Right lobe of liver (tissue), 6 donors: Measurements from ENCODE around the gene TIAM2. TPM values are rescaled to one million over a fixed set of nuclear protein-coding genes. Genes with fewer than 3 reads are reported as not detected.

Source experiments
- ATAC-seq, 4 donors: fragments of 200-7000 bp; cut with Tn5 transposase; one replicate each; pipeline ENCODE4 v1.9.1; 2020; ENCODE audit warnings: mild to moderate bottlenecking in 4 of 4, moderate library complexity in 4 of 4
- DNase-seq, 3 donors: peaks; one replicate each; pipeline ENCODE4 v3.0.0-alpha.2; 2020
- H3K27ac ChIP-seq, 3 donors: fragments of 200-600 bp; one replicate each; pipeline ENCODE4 v1.8.0; 2022
- H3K27me3 ChIP-seq, 2 donors: fragments of 200-600 bp; one replicate each; pipeline ENCODE4 v1.8.0; 2022
- H3K36me3 ChIP-seq, 4 donors: fragments of 200-600 bp; sonication (generic) in 1 of 4; one replicate each; pipeline versions ENCODE4 v1.5.1 to v1.8.0; 2017 to 2022; ENCODE audit warnings: control low read depth in 1 of 4
- H3K4me1 ChIP-seq, 4 donors: fragments of 200-600 bp; sonication (generic) in 1 of 4; one replicate each; pipeline versions ENCODE4 v1.5.1 to v1.8.0; 2017 to 2022; ENCODE audit warnings: control low read depth in 1 of 4
- H3K4me3 ChIP-seq, 3 donors: fragments of 200-600 bp; one replicate each; pipeline ENCODE4 v1.8.0; 2022
- H3K9me3 ChIP-seq, 4 donors: fragments of 200-600 bp; sonication (generic) in 1 of 4; one replicate each; pipeline versions ENCODE4 v1.5.1 to v1.8.0; 2017 to 2022; ENCODE audit warnings: control low read depth in 1 of 4
- CTCF ChIP-seq, 4 donors: fragments of 200-600 bp in 3 of 4; fragments of 450-650 bp in 1 of 4; IDR thresholded peaks; one replicate each; pipeline versions ENCODE4 v1.5.1 to v1.8.0; 2016 to 2022; ENCODE audit warnings: antibody characterized with exemption in 4 of 4, mild to moderate bottlenecking in 2 of 4
- POLR2A ChIP-seq: fragments of 450-650 bp; IDR thresholded peaks from one replicate; pipeline ENCODE4 v1.6.1; 2017; ENCODE audit warnings: antibody characterized with exemption, mild to moderate bottlenecking
- WGBS: methylation state at CpG from one replicate; pipeline ENCODE4 v1.1.6; 2018; ENCODE audit warnings: low coverage, low lambda C conversion rate; ENCODE audit not compliant: insufficient coverage; ENCODE audit errors: missing lambda C conversion rate; 5-methylcytosine and 5-hydroxymethylcytosine counted together
- intact Hi-C, 2 donors: fragments of 100-400 bp; cut with DNase I; formaldehyde crosslinking; loops; one replicate each; pipeline versions ENCODE4 v1.11.2 to v1.14.1; 2022
- total RNA-seq, 6 experiments: library from RNA; depleted of rRNA in 2 of 6; stranded (reverse); fragments of >200 nt in 2 of 6; fragmentation: NEBNext Ultra II Directional in 3 of 6; extraction: Animal tissue kit (Norgen Biotek cat#: 25700) in 3 of 6; gene quantifications; one replicate each; pipeline versions ENCODE4 v1.1.0 to v1.2.4, GENCODE V29; 2016 to 2023
- donor health status: DM: no; HTN: yes; CAD: no.
- donor health status: DM: no; HTN: no; CAD: no.
- donor health status: DM: no; HTN: no; CAD: no.
- donor health status: DM: no; HTN: yes; CAD: no.
- donor health status: DM: no; HTN: yes; CAD: no.

TIAM2 gene
- total RNA-seq, 6 experiments from 2014 or later, result 1.3 to 4.4 (median 1.7) TPM

GRCh38 chr6:155278319-155279049, 283.4 kb downstream of the TIAM2 start:
- ATAC-seq (no peak), DNase-seq (no peak)
- Histone ChIP-seq H3K4me1 (no peaks in the 10 kb centered on the region), H3K4me3 (no peak overlapping the region), H3K9me3 (no peaks in the 10 kb centered on the region), H3K27me3 (no peaks in the 10 kb centered on the region), H3K27ac (no peak overlapping the region), H3K36me3 (no peaks in the 10 kb centered on the region)
- TF ChIP-seq CTCF (IDR thresholded peaks at IDR 0.05), result no peak
- no peak for TF ChIP-seq POLR2A
- intact Hi-C loops, result no loop called here
- WGBS, result 96% methylated on average over 4 of the region's 5 CpGs

GRCh38 chr6:155284775-155285174, 289.7 kb downstream of the TIAM2 start:
- DNase-seq (no peak), ATAC-seq (no peak)
- no peaks in the 10 kb centered on the region for H3K4me1 ChIP-seq
- H3K27ac ChIP-seq, result no peak overlapping the region
- intact Hi-C loops, result no loop called here
- no peaks in the 10 kb centered on the region for H3K9me3 ChIP-seq
- H3K27me3 ChIP-seq, result no peaks in the 10 kb centered on the region
- no peak for TF ChIP-seq CTCF (IDR thresholded peaks at IDR 0.05)
- no peak for TF ChIP-seq POLR2A
- H3K4me3 ChIP-seq, result no peak overlapping the region
- H3K36me3 ChIP-seq, result peaks cover 0 to 30% (median 4%) of the 10 kb centered on the region in 4 donors
- WGBS, result 80% methylated on average over 4 of the region's 4 CpGs

DNA sequence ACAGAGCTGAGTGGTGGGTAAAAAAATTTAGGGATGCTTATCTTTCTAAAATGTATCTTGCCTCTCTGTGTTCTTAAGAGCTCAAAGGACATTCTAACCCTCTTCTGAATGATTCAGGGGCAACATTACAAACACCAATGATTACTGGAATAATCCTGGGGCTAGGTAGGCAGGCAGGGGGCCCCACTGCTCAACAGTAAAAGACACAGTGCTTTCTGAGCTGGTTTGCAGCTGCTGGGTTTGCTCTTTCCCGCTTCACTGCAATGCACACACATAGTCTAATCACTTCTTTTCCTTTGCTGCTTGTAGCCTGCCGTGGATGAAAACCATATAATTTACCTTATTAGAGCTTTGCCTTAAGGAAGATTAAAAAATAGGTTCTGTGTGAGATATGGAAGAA, 292.6 kb downstream of the TIAM2 start:
- 90% methylated on average over 2 of the region's 2 CpGs for WGBS
- no peak for ATAC-seq

GRCh38 chr6:155290491-155290890, 295.4 kb downstream of the TIAM2 start:
- Histone ChIP-seq H3K27me3 (no peaks in the 10 kb centered on the region), H3K36me3 (peaks cover 0 to 12% (median 3%) of the 10 kb centered on the region in 4 donors), H3K9me3 (no peaks in the 10 kb centered on the region), H3K4me3 (no peak overlapping the region), H3K4me1 (no peaks in the 10 kb centered on the region), H3K27ac (no peak overlapping the region)
- intact Hi-C loops, result no loop called here
- no peak for TF ChIP-seq POLR2A
- TF ChIP-seq CTCF (IDR thresholded peaks at IDR 0.05), result no peak
- no peak for DNase-seq
- ATAC-seq, result no peak
- WGBS, result 95% methylated on average over 5 of the region's 5 CpGs

More for the DNA sequence above, 292.6 kb downstream of the TIAM2 start:
- Histone ChIP-seq H3K27me3 (no peaks in the 10 kb centered on the region), H3K27ac (no peak overlapping the region), H3K9me3 (no peaks in the 10 kb centered on the region), H3K36me3 (peaks cover 0 to 30% (median 4%) of the 10 kb centered on the region in 4 donors), H3K4me1 (no peaks in the 10 kb centered on the region), H3K4me3 (no peak overlapping the region)
- no peak for DNase-seq
- TF ChIP-seq POLR2A (no peak), CTCF (IDR thresholded peaks at IDR 0.05) (no peak)
- intact Hi-C loops, result no loop called here
